Keratinocyte (primary cell): Measurements from ENCODE around the gene PPP1R14D.

Experiments
- EZH2 ChIP-seq: IDR thresholded peaks from one replicate; pipeline ENCODE4 v1.6.1; 2012; ENCODE audit warnings: inconsistent platforms, mild to moderate bottlenecking, low read length, moderate library complexity
- TF ChIP-seq, protein P1 (sequence below), 3 experiments: IDR thresholded peaks in 1 of 3; conservative IDR thresholded peaks in 1 of 3; optimal IDR thresholded peaks in 1 of 3; 2 replicates in 2 of 3; 3 replicates in 1 of 3; pipeline versions ENCODE3 to v1.5.1; 2011; ENCODE audit warnings: low read length in 3 of 3, mild to moderate bottlenecking in 3 of 3, moderate library complexity in 2 of 3, control low read depth in 1 of 3, inconsistent platforms in 1 of 3; ENCODE audit not compliant: insufficient read depth in 2 of 3; ENCODE audit errors: extremely low read depth in 1 of 3

- TF ChIP-seq, protein P1, sequence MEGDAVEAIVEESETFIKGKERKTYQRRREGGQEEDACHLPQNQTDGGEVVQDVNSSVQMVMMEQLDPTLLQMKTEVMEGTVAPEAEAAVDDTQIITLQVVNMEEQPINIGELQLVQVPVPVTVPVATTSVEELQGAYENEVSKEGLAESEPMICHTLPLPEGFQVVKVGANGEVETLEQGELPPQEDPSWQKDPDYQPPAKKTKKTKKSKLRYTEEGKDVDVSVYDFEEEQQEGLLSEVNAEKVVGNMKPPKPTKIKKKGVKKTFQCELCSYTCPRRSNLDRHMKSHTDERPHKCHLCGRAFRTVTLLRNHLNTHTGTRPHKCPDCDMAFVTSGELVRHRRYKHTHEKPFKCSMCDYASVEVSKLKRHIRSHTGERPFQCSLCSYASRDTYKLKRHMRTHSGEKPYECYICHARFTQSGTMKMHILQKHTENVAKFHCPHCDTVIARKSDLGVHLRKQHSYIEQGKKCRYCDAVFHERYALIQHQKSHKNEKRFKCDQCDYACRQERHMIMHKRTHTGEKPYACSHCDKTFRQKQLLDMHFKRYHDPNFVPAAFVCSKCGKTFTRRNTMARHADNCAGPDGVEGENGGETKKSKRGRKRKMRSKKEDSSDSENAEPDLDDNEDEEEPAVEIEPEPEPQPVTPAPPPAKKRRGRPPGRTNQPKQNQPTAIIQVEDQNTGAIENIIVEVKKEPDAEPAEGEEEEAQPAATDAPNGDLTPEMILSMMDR (optimal IDR thresholded peaks at IDR 0.05 in 1 of 3, IDR thresholded peaks at IDR 0.05 in 1 of 3, conservative IDR thresholded peaks at IDR 0.05 in 1 of 3; ENCODE audit: extremely low read depth in 1 of 3, insufficient read depth in 2 of 3, low read length in 3 of 3): no peak
- no peak for TF ChIP-seq EZH2
These were observed 19.6 kb downstream of the PPP1R14D start for GRCh38 chr15:40808861-40809450.
